ENCODE data around the gene SH3BGRL2.

SH3BGRL2 gene

DNA sequence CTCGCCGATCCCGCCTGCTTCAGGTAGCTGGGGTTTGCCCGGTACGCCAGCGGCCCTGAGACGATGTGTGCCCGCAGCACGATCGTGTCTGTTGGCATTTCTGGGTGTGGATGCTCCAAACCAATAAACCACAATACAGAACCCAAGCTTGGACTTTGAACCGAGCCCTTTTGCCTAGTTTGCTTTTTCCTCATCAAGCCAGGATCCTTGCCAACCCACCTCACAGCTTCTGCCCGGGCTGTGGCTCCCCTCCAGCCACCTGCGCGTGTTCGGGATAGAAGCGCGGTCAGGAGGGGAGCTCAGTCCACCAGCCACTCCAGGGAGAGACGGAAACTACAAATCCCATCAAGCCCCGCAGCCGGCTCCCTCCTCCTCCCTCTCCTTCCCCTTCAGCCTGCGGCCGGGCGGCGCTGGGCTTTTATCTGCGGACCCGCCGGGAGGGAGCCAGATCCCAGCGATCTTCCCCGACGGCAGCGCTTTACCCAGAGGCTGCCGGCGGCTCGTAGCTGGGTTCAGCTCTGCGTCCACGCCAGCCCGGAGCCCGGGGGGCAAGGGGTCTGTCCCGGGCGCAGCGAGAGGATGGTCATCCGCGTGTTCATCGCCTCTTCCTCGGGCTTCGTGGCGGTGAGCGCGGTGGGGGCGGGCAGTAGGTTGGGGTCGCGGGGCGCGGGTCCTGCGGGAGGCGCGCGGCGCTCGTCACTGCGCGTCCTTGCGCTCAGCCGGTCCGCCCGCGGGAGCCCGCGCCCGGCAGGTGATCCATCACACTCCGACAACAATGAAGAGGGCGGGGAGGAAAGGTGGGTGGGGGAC is at the start of gene SH3BGRL2:
SH3BGRL2 (plus strand) TSS at position 447 of the 810 bp plus-strand sequence; CDS start at position 580, 133 bp downstream.
- DNase-seq = peak; percentile 10 to 36

DNA sequence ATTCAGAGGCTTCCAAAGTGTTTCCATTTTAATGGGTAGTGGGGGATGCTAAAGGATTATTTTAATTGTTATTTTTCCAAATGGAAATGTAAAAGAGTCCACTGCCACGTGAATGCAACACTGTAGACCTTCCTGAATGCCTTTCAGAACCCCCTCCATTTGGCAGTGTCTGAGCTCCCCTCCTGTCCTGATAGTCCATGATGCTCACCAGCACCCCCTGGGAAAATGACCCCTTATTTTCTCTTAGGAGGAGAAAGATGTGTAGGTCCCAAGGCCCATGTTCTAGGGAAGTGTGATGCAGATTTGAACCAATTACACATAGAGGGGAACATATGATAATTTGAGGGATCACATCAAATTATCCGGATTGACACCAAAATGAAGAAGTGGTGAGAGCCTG is 46.8 kb upstream of the SH3BGRL2 start:
- DNase-seq = no peak

DNA sequence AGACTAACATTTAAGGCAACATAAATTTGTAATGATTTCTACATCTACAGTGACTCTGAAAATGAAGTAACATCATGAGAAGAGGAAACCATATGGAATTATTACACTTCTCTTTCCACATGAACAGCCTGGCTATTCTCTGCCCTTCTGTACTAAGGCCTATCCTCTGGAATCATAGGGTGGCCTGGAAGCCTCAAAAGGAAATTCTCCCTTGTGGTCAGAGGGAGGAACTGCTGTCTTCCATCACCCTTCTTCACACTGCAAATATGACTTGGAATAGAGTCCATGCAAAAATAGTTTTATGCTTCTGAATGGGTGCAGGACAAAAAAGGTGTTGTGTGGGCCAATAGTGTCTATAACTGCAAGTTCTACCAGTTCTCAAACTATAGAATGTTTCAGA is 44.6 kb upstream of the SH3BGRL2 start:
- no peak for DNase-seq

DNA sequence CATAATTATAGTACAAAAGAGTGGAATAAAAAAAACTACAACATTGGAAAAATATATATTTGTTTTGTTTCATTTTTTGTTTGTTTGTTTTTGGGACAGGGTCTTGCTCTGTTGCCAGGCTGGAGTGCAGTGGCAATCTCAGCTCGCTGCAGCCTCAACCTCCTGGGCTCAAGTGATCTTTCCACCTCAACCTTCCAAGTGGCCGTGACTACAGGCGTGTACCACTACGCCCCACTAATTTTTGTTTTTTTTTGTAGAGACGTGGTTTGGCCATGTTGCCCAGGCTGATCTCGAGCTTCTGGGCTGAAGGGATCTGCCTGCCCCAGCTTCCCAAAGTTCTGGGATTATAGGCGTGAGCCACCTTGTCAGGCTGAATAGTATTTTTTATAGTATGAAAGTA is 41.4 kb upstream of the SH3BGRL2 start:
- DNase-seq = no peak

DNA sequence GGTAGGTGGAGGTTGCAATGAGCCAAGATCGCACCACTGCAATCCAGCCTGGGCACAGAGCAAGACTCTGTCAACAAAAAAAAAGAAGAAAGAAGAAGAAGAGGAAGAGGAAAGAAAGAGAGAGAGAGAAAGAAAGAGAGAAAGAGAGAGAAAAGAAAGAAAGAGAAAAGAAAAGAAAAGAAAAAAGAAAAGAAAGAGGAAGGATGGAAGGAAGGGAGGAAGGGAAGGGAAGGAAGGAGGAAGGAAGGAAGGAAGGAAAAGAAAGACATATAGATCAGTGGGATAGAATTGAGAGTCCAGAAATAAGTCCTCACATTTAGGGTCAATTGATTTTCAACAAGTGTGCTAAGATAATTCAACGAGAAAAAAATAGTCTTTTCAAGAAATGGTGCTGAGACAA is 34.0 kb upstream of the SH3BGRL2 start:
- DNase-seq = no peak

DNA sequence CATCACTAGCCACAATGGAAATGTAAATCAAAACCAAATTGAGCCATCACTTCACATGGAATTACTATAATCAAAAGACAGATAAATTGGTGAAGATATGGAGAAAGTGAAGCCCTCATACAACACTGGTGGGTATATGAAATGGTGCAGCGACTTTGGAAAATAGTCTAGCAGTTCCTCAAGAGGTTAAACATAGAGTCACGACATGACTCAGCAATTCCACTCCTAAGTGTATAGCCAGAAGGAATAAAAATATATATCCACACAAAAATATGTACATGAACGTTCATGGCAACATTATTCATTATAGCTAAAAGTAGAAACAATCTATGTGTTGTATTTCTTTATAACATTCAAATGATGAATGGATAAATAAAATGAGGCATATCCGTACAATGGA is 33.1 kb upstream of the SH3BGRL2 start:
- no peak for DNase-seq

DNA sequence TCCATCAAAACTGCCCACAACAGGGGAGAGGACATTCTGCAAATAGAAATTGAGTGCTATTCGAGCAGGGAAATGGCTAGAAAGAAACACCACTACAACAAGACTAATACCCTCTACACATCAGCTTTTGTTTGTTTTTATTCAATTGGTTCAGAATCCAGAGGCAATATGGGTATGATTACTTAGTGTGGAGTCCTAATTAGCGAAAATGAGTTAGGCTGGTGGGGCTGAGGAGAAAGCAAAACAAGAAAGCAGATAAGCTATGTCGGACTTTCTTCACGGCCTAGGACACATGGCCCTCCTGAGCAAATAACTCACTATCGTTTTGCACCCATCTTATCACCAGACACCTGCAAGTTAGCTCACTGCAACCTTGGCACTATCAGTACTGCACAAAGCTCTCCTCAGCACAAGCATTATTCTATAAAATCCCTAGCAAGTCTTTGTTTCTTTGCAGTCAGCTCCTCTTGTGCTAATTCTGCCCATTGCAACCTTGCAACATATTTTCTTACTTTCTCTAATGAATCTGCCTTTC is 31.3 kb upstream of the SH3BGRL2 start:
- no peak for DNase-seq

DNA sequence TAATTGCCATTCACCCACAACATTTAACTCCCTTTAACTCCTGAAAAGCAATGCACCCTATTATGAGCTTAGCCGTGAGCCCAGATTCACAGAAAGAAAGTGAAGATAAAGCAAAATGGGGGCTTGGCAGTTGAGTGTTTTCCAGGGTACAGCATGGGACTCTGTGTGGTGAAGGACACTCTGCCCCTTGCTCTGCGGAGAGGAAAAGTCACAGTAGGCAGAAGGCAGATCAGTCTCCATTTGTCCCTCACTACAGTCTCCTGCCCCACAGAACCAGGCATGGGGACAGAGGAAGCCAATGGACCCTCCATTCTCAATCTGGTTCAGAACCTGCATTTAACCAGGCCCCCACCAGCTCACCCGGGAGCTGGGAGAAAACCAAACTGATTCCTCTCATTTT is 30.8 kb upstream of the SH3BGRL2 start:
- no peak for DNase-seq

DNA sequence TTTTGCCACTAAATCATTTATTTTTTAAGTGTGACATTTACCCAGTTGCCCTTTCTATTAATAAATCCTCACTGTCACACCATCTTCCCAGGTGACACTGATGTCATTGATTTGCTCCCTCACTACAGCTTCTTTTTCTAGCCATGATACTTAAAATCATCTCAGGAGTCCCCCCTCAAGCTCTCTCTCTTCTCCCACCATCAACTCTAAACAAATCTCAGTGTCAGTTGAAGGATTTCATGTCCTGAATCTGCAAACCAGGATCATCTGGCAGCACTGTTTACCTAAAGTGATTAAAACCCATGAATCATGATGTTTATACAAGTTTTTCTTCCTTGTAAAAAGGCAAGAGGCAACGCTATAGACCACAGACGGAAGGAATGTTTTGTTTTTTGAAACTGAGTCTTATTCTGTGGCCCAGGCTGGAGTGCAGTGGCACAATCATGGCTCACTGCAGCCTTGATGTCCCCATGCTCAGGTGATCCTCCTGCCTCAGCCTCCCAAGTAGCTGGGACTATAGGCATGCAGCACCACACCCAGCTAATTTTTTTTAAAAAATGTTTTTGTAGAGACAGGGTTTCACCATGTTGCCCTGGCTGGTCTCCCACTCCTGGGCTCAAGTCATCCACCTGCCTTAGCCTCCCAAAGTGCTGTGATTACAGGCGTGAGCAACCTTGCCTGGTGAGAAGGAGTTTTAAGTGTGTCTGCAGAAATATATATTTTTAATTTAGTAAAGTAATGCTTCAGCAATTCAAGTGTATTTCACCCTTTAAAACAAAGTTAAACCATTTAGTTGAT is 30.1 kb upstream of the SH3BGRL2 start:
- no peak for DNase-seq

DNA sequence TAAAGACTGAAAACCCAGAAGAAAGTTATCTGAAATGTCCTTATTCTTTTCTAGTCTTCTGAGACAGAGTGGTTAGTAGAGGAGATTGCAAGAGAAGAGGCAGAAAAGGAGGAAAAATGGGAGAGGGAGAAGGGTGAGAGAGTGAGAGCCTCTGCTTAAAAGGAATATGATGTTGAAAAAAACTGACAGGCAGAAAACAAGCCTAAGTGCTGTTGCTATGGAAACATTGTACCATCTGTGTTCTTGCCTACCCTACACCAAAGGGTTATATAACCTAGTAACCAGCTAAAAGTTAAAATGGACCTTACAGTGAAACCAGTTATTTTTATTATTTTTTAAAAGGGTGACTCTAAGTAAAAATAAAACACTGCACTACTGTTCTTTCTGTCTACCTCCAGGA is 28.3 kb upstream of the SH3BGRL2 start:
- DNase-seq = no peak

DNA sequence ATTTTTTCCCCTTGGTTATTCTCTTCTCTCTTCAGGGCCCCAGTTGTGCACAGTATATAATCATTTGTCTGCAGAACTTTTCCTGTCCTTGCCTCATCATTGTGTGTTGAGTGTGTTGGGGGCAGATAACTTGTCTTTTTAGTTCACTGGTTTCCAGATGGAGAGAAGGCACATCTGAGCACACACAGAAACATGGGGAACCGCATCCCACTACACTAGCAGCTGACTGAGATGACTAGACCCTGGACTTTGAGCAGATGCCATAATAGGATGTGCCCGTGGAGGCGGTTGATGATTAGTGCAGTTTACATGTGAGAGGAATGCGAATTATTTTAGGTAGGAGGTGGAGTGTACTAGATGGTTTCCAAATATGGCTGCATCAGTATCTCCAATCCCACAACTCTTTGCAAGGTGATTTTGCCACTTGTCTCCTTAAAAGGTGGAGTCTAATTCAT is 26.5 kb upstream of the SH3BGRL2 start:
- DNase-seq = no peak

DNA sequence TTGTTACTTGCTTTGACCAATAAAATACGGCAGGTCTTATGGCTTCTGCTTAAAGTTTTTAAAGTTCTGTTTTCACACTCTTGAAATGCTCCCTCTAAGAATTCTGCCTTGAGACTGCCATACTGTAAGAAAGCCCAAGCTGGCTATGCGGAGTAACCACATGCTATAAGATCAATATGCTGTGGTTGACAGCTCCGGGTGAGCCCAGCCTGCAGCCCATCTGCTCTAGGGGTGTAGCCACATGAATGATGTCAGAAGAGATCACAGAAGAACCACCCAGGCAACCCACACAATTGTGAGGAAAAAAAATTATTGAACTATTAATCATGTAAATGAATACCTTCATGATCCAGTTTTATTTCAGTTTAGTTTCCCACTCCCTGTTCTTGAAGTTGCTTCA is 26.1 kb upstream of the SH3BGRL2 start:
- no peak for DNase-seq

DNA sequence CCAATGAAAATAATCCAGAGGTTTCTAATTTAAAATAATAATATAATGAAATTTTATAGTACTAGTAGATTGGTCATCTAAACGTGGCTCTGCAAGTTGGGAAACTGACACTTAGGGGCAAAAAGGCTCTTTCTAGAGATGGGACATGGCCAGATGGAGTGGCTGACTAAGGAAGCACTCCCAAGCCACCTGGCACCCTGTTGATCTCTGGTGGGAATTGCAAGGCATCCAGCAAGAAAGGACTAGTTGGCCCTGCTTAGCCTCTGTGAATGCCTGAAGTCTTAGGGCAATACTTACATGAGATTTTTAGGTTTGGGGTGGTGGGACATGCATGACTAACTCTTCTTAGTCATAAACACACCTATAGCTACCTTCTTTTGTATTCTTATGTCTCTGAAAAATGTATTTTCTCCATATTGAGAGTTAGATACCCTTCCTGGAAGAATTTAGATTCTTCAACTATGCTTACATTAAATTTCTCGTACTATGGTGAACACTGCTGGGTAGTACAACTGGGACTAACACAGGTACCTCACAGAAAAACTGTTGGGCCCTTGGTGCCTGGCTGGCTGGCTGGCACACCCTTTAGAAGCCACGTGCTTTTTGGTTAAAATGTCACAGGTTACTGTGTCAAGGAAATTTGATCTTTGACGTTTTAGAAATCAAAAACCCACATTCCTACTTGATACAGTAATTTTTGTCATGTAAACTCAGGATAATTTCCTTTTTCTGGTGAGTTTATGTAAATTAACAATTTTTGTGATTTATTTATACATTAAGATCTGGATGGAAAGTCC is 25.0 kb upstream of the SH3BGRL2 start:
- no peak for DNase-seq

DNA sequence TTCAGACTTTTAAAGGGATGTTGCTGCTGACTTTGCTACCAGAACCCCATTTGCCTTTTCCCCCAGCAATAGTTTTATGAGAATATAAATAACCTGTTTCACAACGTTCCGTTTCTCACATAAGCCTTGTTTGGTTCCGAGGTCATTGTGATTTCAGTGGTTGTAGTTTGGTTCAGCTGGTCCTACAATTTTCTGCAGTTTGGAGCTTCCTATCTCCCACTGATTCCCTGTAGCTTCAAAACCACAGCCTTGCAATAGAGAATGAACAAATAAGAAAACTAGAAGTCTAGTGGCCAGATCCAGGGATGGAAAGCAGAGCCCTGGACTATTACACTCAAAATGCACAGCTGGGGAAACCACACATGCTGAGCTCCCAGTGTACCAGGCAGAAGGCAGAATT is 24.1 kb upstream of the SH3BGRL2 start:
- no peak for DNase-seq

DNA sequence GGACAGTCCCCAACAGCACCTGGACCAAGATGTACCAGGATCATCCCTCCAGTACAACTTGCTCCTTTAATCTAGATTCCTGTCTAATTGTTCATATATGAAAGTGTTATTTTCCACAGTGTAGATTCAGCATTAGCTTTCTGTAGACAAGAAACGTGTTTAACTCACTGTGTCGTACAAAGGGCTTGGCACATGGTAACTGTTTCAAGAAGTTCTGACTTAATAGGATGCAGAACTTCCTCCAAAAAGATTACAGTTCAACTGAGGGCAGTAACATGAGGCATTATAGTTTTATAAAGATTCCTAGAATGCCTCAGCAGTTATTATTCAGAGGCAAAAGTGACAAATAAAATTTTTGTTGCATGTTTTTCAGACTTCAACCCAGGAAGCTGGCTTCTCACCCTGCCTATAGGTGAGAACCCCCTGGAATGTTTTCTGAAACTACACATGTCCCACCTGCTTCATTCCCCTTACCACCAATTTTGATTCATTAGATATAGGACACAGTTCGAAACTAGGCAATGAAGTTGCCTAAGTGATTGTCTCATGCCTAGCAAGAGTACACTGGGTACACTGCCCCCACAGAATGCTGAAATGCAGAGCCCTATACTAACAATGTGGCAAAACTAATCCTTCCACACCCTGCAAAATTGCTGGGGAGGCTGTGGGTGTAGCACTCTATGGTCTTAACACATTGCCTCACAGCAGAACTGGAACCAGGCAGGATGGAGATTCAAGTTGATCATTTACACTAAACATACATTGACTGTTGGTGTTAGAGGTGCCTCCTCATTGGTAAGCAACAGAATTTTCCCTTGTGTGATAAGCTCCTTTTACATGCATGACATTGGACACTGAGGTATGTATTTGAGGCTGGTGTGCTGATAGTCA is 22.6 kb upstream of the SH3BGRL2 start:
- no peak for DNase-seq

DNA sequence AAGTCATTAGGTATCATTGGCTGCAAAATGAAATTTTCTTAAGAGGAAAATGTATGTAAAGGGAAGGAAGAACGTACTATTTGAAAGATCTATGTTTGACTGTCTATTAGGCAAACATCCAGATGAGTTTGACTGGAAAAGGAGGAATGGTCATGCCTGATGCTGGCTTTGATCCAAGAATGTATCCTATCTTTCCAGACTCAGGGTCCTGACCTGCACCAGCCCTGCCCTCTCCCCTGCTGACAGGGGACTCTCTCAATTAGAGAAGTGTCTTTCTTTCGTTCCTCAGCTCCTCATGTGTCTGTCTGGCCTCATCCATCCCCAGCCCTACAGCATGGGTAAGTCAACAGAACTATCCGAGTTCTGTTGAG is 21.9 kb upstream of the SH3BGRL2 start:
- no peak for DNase-seq

DNA sequence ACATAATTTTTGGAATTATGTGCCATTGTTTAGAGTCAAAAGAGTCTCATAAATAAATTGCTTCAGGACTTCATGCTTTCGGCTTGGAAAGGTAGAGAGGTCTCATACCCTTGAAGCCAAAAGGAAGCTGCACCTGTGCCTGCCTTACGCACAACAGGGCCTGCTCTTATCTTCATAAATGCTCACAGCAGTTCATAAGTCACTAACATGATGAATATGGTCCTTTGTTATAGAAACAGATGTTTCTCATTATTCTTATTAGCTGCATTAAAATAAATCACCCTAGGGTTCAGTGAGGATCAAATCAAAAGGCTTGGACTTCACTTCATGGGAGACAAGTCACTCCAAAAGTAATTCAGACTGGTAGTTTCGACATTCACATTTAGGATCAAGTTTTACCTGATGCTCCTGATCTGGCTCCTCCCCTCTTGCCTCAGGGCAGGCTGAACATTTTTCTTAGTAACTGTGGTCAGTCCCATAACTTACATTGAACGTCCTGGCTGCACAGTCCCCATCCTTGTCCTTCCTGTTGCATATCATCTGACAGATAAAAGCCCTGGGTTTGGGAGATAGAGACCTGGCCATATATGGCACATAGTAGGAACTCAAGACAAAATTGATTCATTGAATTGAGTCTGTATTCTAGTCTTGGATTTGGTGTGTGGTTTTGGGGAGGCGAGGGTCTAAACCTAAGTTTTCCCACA is 20.7 kb upstream of the SH3BGRL2 start:
- DNase-seq = no peak

DNA sequence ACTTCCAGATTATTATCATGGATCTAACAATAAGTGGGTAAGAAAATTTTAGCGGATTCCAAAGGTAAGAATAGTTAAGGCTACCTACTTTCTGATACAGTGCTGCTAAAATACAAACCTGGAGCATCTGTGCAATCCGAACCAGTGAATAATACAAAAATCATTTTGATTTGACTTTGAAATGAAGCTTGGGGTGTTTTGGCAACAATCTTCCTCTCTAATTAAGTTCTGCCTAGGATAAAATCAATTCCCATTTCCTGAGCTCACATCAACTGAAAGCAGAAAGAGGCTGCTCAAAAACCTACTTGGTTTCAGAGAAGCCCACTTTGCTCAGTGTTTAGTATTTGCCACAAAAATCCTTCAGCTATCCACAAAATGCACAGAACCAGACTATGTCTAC is 18.7 kb upstream of the SH3BGRL2 start:
- no peak for DNase-seq

DNA sequence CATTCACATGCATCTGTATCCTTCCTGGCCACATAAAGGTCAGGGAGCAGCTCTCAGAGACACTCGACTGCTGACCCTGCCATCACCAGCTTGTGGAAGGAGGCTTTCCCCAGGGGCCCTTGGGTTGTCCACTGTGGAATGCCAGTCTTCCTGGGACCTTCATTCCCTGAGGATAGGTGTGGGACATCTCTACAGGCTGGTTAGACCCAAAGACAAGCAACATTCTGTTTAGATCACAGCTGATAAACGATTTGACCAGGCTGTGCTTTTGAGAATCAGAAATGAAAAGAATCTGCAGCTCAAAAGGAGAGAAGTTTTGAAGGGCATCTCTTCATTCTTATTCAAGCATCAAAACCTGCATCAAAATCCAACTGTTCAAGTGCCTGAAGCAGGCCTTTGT is 18.2 kb upstream of the SH3BGRL2 start:
- no peak for DNase-seq

DNA sequence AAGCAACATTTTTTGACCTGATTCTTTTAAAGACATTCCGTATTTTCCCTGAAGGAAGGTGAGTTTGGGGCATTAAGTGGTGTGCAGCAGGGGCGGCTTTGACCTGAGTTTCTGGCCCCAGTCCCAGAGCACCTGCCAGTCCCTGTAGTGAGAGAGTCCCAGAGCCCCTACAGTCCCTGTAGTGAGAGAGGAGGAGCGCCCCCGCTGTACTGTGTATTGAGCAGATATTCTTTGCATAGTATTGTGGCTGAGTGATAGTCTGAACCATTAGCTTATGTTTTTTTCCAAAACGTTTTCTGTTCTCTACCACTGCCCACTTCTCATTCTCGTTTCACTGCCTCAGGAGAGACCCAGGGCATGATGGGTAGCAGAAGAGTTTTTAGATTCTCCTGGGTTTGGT is 17.2 kb upstream of the SH3BGRL2 start:
- DNase-seq = no peak
